Jurkat, Clone E6-1 (cell line): ENCODE data around the gene OSBPL10.

Source experiments
- DNase-seq: peaks from one replicate; pipeline ENCODE4 v3.0.0-alpha.2; 2011; ENCODE audit warnings: low read depth, low spot score
- H3K4me3 ChIP-seq: 2 replicates; pipeline ENCODE4 v1.5.1; 2011; ENCODE audit warnings: mild to moderate bottlenecking, low read length, control low read depth, moderate library complexity

The OSBPL10 gene

GRCh38 chr3:31962801-31963205 lies 18.3 kb downstream of the OSBPL10 start:
- DNase-seq: peak; percentile 34

GRCh38 chr3:31960793-31961431 lies 20.1 kb downstream of the OSBPL10 start:
- no peak overlapping the region for H3K4me3 ChIP-seq
- no peak for DNase-seq

More at GRCh38 chr3:31962801-31963205, 18.3 kb downstream of the OSBPL10 start:
- H3K4me3 ChIP-seq: no peak overlapping the region

- H3K4me3 ChIP-seq: no peak overlapping the region
- DNase-seq: no peak
Observed at GRCh38 chr3:31959951-31960792, 20.9 kb downstream of the OSBPL10 start.

GRCh38 chr3:31959251-31959650 lies 21.8 kb downstream of the OSBPL10 start:
- DNase-seq: no peak
- H3K4me3 ChIP-seq: no peak overlapping the region

- no peak overlapping the region for H3K4me3 ChIP-seq
- DNase-seq: no peak
Observed at GRCh38 chr3:31958701-31959152, 22.3 kb downstream of the OSBPL10 start.

- DNase-seq: no peak
- H3K4me3 ChIP-seq: no peak overlapping the region
Observed at GRCh38 chr3:31957106-31957505, 24.0 kb downstream of the OSBPL10 start.

GRCh38 chr3:31955581-31955980 lies 25.5 kb downstream of the OSBPL10 start:
- DNase-seq: no peak
- no peak overlapping the region for H3K4me3 ChIP-seq

GRCh38 chr3:31953636-31954035 lies 27.4 kb downstream of the OSBPL10 start:
- no peak overlapping the region for H3K4me3 ChIP-seq

GRCh38 chr3:31953091-31953490 lies 28.0 kb downstream of the OSBPL10 start:
- no peak for DNase-seq

More at GRCh38 chr3:31953636-31954035, 27.4 kb downstream of the OSBPL10 start:
- DNase-seq: no peak

GRCh38 chr3:31952205-31952604 lies 28.9 kb downstream of the OSBPL10 start:
- DNase-seq: no peak
- no peak overlapping the region for H3K4me3 ChIP-seq

More at GRCh38 chr3:31953091-31953490, 28.0 kb downstream of the OSBPL10 start:
- no peak overlapping the region for H3K4me3 ChIP-seq

GRCh38 chr3:31948280-31948679 lies 32.8 kb downstream of the OSBPL10 start:
- H3K4me3 ChIP-seq: no peak overlapping the region
- DNase-seq: no peak

- H3K4me3 ChIP-seq: no peak overlapping the region
- no peak for DNase-seq
Observed at GRCh38 chr3:31947671-31948091, 33.4 kb downstream of the OSBPL10 start.

- DNase-seq: no peak
- H3K4me3 ChIP-seq: no peak overlapping the region
Observed at GRCh38 chr3:31947162-31947561, 33.9 kb downstream of the OSBPL10 start.

GRCh38 chr3:31946484-31947081 lies 34.5 kb downstream of the OSBPL10 start:
- no peak overlapping the region for H3K4me3 ChIP-seq

GRCh38 chr3:31945738-31946052 lies 35.4 kb downstream of the OSBPL10 start:
- DNase-seq: no peak
- H3K4me3 ChIP-seq: no peak overlapping the region

More at GRCh38 chr3:31946484-31947081, 34.5 kb downstream of the OSBPL10 start:
- DNase-seq: no peak

GRCh38 chr3:31943041-31943440 lies 38.0 kb downstream of the OSBPL10 start:
- DNase-seq: no peak

GRCh38 chr3:31942446-31942845 lies 38.6 kb downstream of the OSBPL10 start:
- no peak for DNase-seq
- H3K4me3 ChIP-seq: no peak overlapping the region

More at GRCh38 chr3:31943041-31943440, 38.0 kb downstream of the OSBPL10 start:
- H3K4me3 ChIP-seq: no peak overlapping the region

GRCh38 chr3:31937225-31937624 lies 43.8 kb downstream of the OSBPL10 start:
- H3K4me3 ChIP-seq: no peak overlapping the region
- no peak for DNase-seq

- no peak for DNase-seq
- no peak overlapping the region for H3K4me3 ChIP-seq
Observed at GRCh38 chr3:31936420-31937060, 44.5 kb downstream of the OSBPL10 start.
